VCaP (cell line): ENCODE measurements around the gene LTBP1.
"Not testable (repeated sequence)": the region's sequence is repeated elsewhere in the genome, so short reads cannot be mapped to it uniquely, and the experiment has no call there.

Experiments
- H3K27ac ChIP-seq: fragments of 450-650 bp; 2 replicates; pipeline ENCODE4 v1.5.1; 2017
- TF ChIP-seq, protein P1 (sequence below): fragments of 450-650 bp; conservative IDR thresholded peaks from 2 replicates; pipeline ENCODE4 v1.5.1; 2017; ENCODE audit warnings: mild to moderate bottlenecking, moderate library complexity

The LTBP1 gene

DNA sequence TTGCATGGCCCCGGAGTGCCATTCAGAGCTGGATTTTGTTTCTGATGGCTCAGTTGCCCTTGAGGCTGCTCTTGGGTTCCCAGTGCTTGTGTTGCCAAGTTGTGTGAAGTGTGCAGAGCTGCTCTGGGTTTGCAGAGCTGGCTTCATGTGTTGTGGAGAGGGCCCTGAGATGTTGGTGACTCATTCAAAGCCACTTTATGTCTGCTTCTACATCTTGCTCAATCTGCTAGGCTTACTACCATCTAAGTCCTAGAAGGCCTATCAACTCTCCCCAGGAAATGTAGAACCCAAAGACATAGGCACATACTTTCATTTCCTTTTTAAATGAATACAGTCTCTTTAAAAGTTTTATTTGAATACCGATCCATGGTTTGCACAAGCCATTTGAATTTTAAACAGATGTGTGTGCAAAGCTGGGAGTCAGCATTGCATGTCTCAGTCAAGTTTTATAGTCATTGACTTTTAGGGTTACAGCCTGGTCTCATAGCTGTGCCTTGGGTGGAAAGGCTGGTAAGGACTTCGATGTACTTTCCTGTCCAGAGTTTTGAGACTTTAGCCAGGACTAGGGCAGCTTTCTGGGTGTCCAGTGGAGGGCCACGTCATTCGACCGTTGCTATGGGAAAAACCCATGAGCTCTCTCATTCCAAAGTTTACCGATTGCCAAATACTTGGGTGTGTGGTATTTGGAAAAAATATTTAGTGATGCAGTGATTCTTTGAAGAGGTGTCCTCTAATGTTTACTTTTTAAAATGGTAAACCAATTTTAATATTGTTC lies 105.0 kb downstream of the LTBP1 start:
- H3K27ac ChIP-seq, result no peak overlapping the region

DNA sequence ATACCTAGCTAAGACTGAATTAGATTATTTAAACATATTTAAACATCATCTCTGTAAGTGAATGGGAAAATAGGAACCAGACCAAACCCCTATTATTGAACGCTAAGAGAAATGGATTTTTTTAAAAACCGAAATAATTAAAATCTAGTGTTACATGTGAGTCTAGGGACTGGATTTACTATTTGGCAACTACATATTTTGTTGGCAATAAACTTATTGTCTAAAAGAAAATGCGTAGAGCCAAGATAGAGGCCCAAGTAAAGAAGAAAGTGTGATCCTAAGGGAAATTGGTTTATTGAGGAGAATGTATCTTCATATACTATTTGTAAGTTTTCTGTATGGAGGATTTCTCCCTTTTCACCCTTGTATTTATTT lies 105.6 kb downstream of the LTBP1 start:
- TF ChIP-seq, protein P1, sequence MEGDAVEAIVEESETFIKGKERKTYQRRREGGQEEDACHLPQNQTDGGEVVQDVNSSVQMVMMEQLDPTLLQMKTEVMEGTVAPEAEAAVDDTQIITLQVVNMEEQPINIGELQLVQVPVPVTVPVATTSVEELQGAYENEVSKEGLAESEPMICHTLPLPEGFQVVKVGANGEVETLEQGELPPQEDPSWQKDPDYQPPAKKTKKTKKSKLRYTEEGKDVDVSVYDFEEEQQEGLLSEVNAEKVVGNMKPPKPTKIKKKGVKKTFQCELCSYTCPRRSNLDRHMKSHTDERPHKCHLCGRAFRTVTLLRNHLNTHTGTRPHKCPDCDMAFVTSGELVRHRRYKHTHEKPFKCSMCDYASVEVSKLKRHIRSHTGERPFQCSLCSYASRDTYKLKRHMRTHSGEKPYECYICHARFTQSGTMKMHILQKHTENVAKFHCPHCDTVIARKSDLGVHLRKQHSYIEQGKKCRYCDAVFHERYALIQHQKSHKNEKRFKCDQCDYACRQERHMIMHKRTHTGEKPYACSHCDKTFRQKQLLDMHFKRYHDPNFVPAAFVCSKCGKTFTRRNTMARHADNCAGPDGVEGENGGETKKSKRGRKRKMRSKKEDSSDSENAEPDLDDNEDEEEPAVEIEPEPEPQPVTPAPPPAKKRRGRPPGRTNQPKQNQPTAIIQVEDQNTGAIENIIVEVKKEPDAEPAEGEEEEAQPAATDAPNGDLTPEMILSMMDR, result no peak
- no peak overlapping the region for H3K27ac ChIP-seq

More for the DNA sequence above, 105.0 kb downstream of the LTBP1 start:
- TF ChIP-seq, protein P1, result no peak

DNA sequence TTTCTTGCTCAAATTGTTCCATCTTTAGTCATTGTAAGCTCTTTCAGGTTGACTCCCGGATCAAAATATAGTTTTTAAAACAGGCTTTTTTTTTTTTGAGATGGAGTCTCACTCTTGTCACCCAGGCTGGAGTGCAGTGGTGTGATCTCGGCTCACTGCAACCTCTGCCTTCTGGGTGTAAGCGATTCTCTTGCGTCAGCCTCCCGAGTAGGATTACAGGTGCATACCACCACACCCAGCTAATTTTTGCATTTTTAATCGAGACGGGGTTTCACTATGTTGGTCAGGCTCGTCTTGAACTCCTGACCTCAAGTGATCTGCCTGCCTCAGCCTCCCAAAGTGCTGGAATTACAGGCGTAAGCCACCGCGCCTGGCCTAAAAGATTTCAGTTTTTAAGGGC lies 106.0 kb downstream of the LTBP1 start:
- H3K27ac ChIP-seq, result not testable (repeated sequence)

DNA sequence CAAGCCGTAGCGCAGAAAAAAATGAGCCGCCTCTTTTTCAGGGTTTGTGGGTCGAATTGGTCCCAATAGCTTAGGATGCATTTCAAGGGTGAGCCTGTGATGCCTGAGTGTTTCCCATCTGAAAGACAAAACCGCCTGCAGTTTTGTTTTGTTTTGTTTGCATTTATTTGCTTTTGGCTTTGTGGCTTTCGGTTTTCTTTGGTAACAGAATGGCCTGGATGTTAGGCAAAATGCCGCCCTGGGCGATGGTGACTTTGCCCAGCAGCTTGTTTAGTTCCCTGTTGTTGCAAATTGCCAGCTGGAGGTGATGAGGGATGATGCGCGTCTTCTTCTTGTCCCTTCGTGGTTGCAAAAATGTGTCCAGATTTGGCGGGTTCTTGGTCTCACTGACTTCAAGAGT lies 109.4 kb downstream of the LTBP1 start:
- TF ChIP-seq, protein P1, result no peak
- no peak overlapping the region for H3K27ac ChIP-seq

DNA sequence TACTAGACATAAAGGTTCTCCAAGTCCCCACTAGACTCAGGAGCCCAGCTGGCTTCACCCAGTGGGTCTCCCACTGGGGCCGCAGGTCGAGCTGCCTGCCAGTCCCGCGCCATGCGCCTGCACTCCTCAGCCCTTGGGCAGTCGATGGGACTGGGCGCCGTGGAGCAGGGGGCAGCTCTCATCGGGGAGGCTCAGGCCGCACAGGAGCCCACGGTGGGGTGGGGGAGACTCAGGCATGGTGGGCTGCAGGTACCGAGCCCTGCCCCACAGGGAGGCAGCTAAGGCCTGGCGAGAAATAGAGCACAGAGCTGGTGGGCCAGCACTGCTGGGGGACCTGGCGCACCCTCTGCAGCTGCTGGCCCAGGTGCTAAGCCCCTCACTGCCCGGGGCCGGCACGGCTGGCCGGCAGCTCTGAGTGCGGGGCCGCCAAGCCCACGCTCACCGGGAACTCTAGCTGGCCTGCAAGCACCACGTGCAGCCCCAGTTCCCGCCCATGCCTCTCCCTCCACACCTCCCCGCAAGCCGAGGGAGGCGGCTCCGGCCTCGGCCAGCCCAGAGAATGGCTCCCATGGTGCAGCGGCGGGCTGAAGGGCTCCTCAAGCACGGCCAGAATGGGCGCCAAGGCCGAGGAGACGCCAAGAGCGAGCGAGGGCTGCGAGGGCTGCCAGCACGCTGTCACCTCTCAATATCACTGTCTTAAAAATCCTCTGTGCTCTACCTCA lies 110.7 kb downstream of the LTBP1 start:
- H3K27ac ChIP-seq, result not testable (repeated sequence)

DNA sequence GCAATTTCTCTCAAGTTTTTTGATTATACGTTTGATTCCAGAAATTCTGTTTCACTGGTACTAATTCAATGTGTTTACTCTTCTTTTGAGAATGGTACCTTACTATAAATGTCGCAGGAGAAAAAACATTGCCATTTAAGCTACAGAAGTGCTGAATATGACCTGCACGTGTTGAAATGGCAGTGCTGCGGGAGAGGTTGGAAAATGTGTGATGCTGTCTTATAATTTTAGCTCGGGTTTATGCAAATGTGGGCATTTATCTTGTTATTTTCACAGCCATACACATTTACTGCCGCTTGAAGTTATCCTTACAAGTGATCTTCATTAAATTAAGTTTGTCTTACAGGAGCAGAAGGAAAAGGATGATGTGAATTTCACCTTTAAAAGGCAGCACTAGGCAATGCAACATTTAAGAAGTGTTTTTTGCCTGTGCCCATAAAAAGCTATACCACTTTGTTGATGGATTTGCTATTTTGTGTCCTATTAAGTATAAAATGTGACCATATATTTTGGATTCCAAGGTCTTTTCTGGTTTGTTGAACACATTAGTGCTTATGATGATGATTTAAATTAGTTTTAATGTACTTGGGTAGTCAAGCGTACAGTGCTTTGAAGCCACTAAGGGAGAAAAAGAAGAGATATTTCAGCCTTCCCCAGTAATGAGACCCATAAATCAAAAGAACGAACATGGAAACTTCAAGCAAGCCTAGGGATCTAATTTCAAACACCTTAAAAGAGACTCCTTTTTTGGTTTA lies 112.1 kb downstream of the LTBP1 start:
- TF ChIP-seq, protein P1, result no peak
- no peak overlapping the region for H3K27ac ChIP-seq

DNA sequence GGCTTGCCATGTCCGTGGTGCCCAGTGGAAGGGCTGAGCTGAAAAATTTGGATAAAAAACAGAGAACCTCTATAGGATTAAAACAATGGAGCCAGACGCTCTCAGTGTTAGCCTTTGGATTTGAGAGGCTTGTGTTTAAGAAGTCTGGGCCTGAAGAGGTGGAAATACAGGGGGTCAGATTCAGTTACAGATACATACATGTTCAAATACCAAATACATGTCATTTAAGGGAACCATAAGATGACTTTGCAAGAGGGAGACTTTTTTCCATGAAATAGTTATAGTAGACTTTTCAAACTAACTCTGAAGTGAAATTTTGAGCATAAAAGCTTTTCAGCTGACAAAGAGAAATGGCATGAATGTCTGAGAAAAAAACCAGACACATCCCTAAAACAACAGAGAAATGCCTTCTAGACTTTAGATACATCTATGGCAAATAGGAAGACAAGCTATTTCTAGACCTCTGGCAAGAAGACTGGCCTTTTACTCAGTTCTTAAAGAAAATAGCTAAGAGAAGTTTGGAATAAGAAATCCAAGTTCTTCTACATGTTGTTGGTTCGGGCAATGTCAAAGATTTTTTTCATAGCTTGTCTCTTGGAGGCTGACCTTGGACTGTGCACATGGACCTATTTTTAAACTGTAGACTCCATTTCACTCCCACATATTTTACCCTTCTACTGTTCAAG lies 112.9 kb downstream of the LTBP1 start:
- TF ChIP-seq, protein P1, result no peak
- H3K27ac ChIP-seq, result no peak overlapping the region

DNA sequence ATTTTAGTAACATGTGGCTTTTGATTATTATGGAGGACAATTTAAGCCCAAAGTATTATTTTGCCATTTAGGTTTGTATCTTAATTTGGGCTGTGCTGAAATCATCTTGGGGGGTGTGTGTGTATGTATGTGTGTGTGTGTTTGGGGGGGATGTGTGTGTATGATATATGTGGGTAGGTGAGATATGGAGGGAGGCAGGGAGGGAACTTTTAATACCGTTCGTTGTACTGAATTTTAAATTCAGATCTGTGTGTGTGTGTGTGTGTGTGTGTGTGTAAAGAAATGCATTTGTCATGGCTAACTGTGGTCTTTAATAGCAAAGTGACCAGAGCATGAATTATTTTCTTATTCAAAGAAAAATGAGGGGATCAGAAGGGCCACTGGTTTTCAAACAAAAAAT lies 113.7 kb downstream of the LTBP1 start:
- no peak overlapping the region for H3K27ac ChIP-seq
- TF ChIP-seq, protein P1, result no peak
